ENCODE results near the gene CNNM2. TPM values are rescaled to one million over a fixed set of nuclear protein-coding genes. Genes with fewer than 3 reads are reported as not detected.

Gene CNNM2
- total RNA-seq, 3 donors from 2014 or later (not counting 1 experiment from before 2014, with no cell fraction given): 8.6 to 18.0 (median 16.7) TPM

GRCh38 chr10:103019425-103019824, 101.3 kb downstream of the CNNM2 start:
- no peak for TF ChIP-seq CTCF (IDR thresholded peaks at IDR 0.05)
- WGBS (ENCODE audit: insufficient coverage): 89% methylated on average over 1 of the region's 3 CpGs
- Histone ChIP-seq H3K27ac (ENCODE audit: low read length) (no peak overlapping the region), H3K27me3 (ENCODE audit: control insufficient read depth, insufficient read depth, low read length) (no peaks in the 10 kb centered on the region), H3K9me3 (ENCODE audit: control insufficient read depth, insufficient read depth, low read length) (no peaks in the 10 kb centered on the region), H3K4me1 (ENCODE audit: control insufficient read depth, insufficient read depth, low read length) (no peaks in the 10 kb centered on the region), H3K4me3 (ENCODE audit: low read length) (no peak overlapping the region), H3K36me3 (ENCODE audit: control insufficient read depth, insufficient read depth, low read length) (no peaks in the 10 kb centered on the region)
- Mint-ChIP-seq H3K36me3 (no peaks in the 10 kb centered on the region), H3K4me1 (peaks cover 7 to 8% of the 10 kb centered on the region in 2 donors), H3K9me3 (no peaks in the 10 kb centered on the region), H3K4me3 (no peak overlapping the region), H3K27ac (no peak overlapping the region), H3K27me3 (ENCODE audit: low read depth in 2 of 2) (no peaks in the 10 kb centered on the region)
- intact Hi-C loops (cut with micrococcal nuclease): no loop called here
- ATAC-seq (no peak), DNase-seq (no peak)

- 93% methylated on average over 18 of the region's 18 CpGs for WGBS (ENCODE audit: insufficient coverage)
- no peak overlapping the region for H3K27ac ChIP-seq (ENCODE audit: low read length)
- no peaks in the 10 kb centered on the region for H3K27me3 ChIP-seq (ENCODE audit: control insufficient read depth, insufficient read depth, low read length)
- no peak for TF ChIP-seq CTCF (IDR thresholded peaks at IDR 0.05)
- Mint-ChIP-seq H3K36me3 (no peaks in the 10 kb centered on the region), H3K4me3 (no peak overlapping the region), H3K27ac (no peak overlapping the region), H3K9me3 (no peaks in the 10 kb centered on the region), H3K4me1 (peaks cover 7 to 12% of the 10 kb centered on the region in 2 donors), H3K27me3 (ENCODE audit: low read depth in 2 of 2) (no peaks in the 10 kb centered on the region)
- H3K4me3 ChIP-seq (ENCODE audit: low read length): no peak overlapping the region
- intact Hi-C loops (cut with micrococcal nuclease): no loop called here
- ATAC-seq: no peak
- H3K36me3 ChIP-seq (ENCODE audit: control insufficient read depth, insufficient read depth, low read length): no peaks in the 10 kb centered on the region
- H3K9me3 ChIP-seq (ENCODE audit: control insufficient read depth, insufficient read depth, low read length): no peaks in the 10 kb centered on the region
- H3K4me1 ChIP-seq (ENCODE audit: control insufficient read depth, insufficient read depth, low read length): no peaks in the 10 kb centered on the region
- DNase-seq: no peak
Observed at GRCh38 chr10:103021150-103021899, 103.2 kb downstream of the CNNM2 start.

- 94% methylated on average over 5 of the region's 5 CpGs for WGBS (ENCODE audit: insufficient coverage)
- Mint-ChIP-seq H3K27ac (no peak overlapping the region), H3K9me3 (no peaks in the 10 kb centered on the region), H3K27me3 (ENCODE audit: low read depth in 2 of 2) (no peaks in the 10 kb centered on the region), H3K4me3 (no peak overlapping the region), H3K36me3 (no peaks in the 10 kb centered on the region), H3K4me1 (peaks cover 2 to 7% of the 10 kb centered on the region in 2 donors)
- intact Hi-C loops (cut with micrococcal nuclease): no loop called here
- Histone ChIP-seq H3K27ac (ENCODE audit: low read length) (no peak overlapping the region), H3K4me3 (ENCODE audit: low read length) (no peak overlapping the region), H3K36me3 (ENCODE audit: control insufficient read depth, insufficient read depth, low read length) (no peaks in the 10 kb centered on the region), H3K27me3 (ENCODE audit: control insufficient read depth, insufficient read depth, low read length) (no peaks in the 10 kb centered on the region), H3K9me3 (ENCODE audit: control insufficient read depth, insufficient read depth, low read length) (no peaks in the 10 kb centered on the region), H3K4me1 (ENCODE audit: control insufficient read depth, insufficient read depth, low read length) (no peaks in the 10 kb centered on the region)
- ATAC-seq: no peak
- TF ChIP-seq CTCF (IDR thresholded peaks at IDR 0.05): no peak
- DNase-seq: no peak
Observed at GRCh38 chr10:103021900-103022293, 103.8 kb downstream of the CNNM2 start.

GRCh38 chr10:103025696-103026095, 107.6 kb downstream of the CNNM2 start:
- Histone ChIP-seq H3K9me3 (ENCODE audit: control insufficient read depth, insufficient read depth, low read length) (no peaks in the 10 kb centered on the region), H3K4me1 (ENCODE audit: control insufficient read depth, insufficient read depth, low read length) (no peaks in the 10 kb centered on the region), H3K27ac (ENCODE audit: low read length) (no peak overlapping the region), H3K4me3 (ENCODE audit: low read length) (no peak overlapping the region), H3K27me3 (ENCODE audit: control insufficient read depth, insufficient read depth, low read length) (no peaks in the 10 kb centered on the region), H3K36me3 (ENCODE audit: control insufficient read depth, insufficient read depth, low read length) (no peaks in the 10 kb centered on the region)
- no peaks in the 10 kb centered on the region for H3K9me3 Mint-ChIP-seq
- intact Hi-C loops (cut with micrococcal nuclease): no loop called here
- 100% methylated on average over 2 of the region's 2 CpGs for WGBS (ENCODE audit: insufficient coverage)
- TF ChIP-seq CTCF (IDR thresholded peaks at IDR 0.05): no peak
- no peak overlapping the region for H3K27ac Mint-ChIP-seq
- H3K36me3 Mint-ChIP-seq: no peaks in the 10 kb centered on the region
- no peak for ATAC-seq
- peaks cover 0 to 4% of the 10 kb centered on the region in 2 donors for H3K4me1 Mint-ChIP-seq
- no peak for DNase-seq
- no peak overlapping the region for H3K4me3 Mint-ChIP-seq
- H3K27me3 Mint-ChIP-seq (ENCODE audit: low read depth in 2 of 2): no peaks in the 10 kb centered on the region
